ENCODE results near the gene RNF181. TPM values are rescaled to one million over a fixed set of nuclear protein-coding genes. Genes with fewer than 3 reads are reported as not detected.
A peak's percentile ranks its signal among the peaks of the same experiment; 100 is the strongest.

RNF181 gene
- total and polyA plus RNA-seq, 2 of the 13 experiments (the other 11 are each of a cell fraction or from before 2014, with no cell fraction given), result 224 to 578 TPM

DNA sequence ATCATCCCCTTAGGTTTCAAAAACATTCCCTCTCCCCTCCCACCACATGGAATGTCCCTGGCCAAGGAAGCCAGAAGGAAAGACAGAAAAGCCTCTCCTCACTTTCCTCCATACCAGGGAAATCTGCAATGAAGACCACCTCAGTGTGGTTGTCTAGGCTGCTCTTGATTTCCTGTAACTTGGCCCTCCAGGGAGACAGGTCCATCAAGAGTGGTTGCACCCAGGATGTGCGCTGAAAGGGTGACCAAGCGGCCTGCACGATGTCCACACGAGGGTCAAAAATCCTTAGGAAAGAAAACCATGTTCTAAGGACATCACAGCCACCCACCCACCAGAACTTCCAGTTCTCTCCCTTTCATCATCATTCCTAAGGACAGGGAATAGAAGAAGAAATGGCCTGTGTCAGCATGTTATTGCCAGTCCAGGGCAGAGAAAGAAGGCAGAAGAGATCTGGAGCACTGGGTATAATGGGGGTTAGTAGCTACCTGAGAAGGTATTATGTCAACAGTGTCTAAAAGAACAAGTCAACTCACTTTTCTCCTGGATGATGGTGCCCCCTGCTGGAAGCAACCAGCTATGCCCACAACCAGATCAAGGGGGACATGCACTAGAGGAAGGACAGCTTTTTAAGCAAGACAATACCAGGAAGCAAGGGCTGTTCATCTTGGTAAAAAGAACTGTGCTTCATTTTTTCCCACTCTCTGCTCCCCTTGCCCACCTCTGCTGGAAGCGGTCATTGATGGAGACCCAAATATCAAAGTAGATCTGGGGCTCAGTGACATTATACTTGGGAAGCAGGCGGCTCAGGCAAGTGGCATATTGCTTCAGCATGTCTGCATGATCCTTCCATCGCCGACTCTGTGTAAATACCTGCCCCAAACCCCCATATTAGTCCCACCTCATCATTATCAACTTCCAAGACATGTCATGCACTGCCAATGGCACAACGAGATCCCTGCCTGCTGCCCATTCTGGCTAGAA lies 43.6 kb upstream of the RNF181 start (continued):
- TF ChIP-seq, protein P1, sequence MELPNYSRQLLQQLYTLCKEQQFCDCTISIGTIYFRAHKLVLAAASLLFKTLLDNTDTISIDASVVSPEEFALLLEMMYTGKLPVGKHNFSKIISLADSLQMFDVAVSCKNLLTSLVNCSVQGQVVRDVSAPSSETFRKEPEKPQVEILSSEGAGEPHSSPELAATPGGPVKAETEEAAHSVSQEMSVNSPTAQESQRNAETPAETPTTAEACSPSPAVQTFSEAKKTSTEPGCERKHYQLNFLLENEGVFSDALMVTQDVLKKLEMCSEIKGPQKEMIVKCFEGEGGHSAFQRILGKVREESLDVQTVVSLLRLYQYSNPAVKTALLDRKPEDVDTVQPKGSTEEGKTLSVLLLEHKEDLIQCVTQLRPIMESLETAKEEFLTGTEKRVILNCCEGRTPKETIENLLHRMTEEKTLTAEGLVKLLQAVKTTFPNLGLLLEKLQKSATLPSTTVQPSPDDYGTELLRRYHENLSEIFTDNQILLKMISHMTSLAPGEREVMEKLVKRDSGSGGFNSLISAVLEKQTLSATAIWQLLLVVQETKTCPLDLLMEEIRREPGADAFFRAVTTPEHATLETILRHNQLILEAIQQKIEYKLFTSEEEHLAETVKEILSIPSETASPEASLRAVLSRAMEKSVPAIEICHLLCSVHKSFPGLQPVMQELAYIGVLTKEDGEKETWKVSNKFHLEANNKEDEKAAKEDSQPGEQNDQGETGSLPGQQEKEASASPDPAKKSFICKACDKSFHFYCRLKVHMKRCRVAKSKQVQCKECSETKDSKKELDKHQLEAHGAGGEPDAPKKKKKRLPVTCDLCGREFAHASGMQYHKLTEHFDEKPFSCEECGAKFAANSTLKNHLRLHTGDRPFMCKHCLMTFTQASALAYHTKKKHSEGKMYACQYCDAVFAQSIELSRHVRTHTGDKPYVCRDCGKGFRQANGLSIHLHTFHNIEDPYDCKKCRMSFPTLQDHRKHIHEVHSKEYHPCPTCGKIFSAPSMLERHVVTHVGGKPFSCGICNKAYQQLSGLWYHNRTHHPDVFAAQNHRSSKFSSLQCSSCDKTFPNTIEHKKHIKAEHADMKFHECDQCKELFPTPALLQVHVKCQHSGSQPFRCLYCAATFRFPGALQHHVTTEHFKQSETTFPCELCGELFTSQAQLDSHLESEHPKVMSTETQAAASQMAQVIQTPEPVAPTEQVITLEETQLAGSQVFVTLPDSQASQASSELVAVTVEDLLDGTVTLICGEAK (IDR thresholded peaks at IDR 0.05), result no peak
- TF ChIP-seq, protein P1 (CRISPR knock-in tag; IDR thresholded peaks at IDR 0.05), result no peak
- TF ChIP-seq ESRRA (CRISPR knock-in tag; IDR thresholded peaks at IDR 0.05; ENCODE audit: low read depth), result no peak
- peak; percentile 51; the same call in 1 of the 2 replicates for TF ChIP-seq KLF11 (CRISPR knock-in tag; IDR thresholded peaks at IDR 0.05)
- TF ChIP-seq, protein P2, sequence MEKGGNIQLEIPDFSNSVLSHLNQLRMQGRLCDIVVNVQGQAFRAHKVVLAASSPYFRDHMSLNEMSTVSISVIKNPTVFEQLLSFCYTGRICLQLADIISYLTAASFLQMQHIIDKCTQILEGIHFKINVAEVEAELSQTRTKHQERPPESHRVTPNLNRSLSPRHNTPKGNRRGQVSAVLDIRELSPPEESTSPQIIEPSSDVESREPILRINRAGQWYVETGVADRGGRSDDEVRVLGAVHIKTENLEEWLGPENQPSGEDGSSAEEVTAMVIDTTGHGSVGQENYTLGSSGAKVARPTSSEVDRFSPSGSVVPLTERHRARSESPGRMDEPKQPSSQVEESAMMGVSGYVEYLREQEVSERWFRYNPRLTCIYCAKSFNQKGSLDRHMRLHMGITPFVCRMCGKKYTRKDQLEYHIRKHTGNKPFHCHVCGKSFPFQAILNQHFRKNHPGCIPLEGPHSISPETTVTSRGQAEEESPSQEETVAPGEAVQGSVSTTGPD (CRISPR knock-in tag; IDR thresholded peaks at IDR 0.05), result no peak
- TF ChIP-seq ZNF383 (CRISPR knock-in tag; IDR thresholded peaks at IDR 0.05; ENCODE audit: borderline replicate concordance), result no peak
- TF ChIP-seq ZNF484 (CRISPR knock-in tag; IDR thresholded peaks at IDR 0.05; ENCODE audit: borderline replicate concordance, low read depth), result no peak
- TF ChIP-seq ZSCAN31 (CRISPR knock-in tag; IDR thresholded peaks at IDR 0.05; ENCODE audit: low read depth), result no peak
- TF ChIP-seq CCDC6 (CRISPR knock-in tag; IDR thresholded peaks at IDR 0.05), result no peak
- no peak for TF ChIP-seq ZMYM2 (CRISPR knock-in tag; IDR thresholded peaks at IDR 0.05)
- no peak for TF ChIP-seq NFYB (CRISPR knock-in tag; IDR thresholded peaks at IDR 0.05)
- TF ChIP-seq ZSCAN12 (CRISPR knock-in tag; IDR thresholded peaks at IDR 0.05), result no peak
- TF ChIP-seq RXRB (CRISPR knock-in tag; IDR thresholded peaks at IDR 0.05; ENCODE audit: borderline replicate concordance), result peak; percentile 38; the same call in 1 of the 2 replicates
- TF ChIP-seq ZMYM3 (CRISPR knock-in tag; IDR thresholded peaks at IDR 0.05), result no peak
- 0 out of 2 replicates have a peak, but pooled peaks have one; percentile 46 for TF ChIP-seq ZSCAN9 (CRISPR knock-in tag; IDR thresholded peaks at IDR 0.05; ENCODE audit: borderline replicate concordance)
- TF ChIP-seq, protein P3, sequence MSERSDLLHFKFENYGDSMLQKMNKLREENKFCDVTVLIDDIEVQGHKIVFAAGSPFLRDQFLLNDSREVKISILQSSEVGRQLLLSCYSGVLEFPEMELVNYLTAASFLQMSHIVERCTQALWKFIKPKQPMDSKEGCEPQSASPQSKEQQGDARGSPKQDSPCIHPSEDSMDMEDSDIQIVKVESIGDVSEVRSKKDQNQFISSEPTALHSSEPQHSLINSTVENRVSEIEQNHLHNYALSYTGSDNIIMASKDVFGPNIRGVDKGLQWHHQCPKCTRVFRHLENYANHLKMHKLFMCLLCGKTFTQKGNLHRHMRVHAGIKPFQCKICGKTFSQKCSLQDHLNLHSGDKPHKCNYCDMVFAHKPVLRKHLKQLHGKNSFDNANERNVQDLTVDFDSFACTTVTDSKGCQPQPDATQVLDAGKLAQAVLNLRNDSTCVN (CRISPR knock-in tag; IDR thresholded peaks at IDR 0.05; ENCODE audit: borderline replicate concordance), result no peak
- no peak for TF ChIP-seq ZNF354B (CRISPR knock-in tag; IDR thresholded peaks at IDR 0.05)
